GM15510 (cell line): Measurements from ENCODE around the gene CFAP92.

Source experiments
- POLR2A ChIP-seq: IDR thresholded peaks from 3 replicates; pipeline ENCODE4 v1.6.1; 2011; ENCODE audit warnings: borderline replicate concordance; ENCODE audit not compliant: insufficient read length; ENCODE audit errors: extremely low read depth

The CFAP92 gene

GRCh38 chr3:129031476-129032215 is 37.8 kb upstream of the CFAP92 start:
- no peak for TF ChIP-seq POLR2A

GRCh38 chr3:129030611-129031010 is 36.7 kb upstream of the CFAP92 start:
- no peak for TF ChIP-seq POLR2A

GRCh38 chr3:129028866-129029265 is 35.0 kb upstream of the CFAP92 start:
- no peak for TF ChIP-seq POLR2A

GRCh38 chr3:129027544-129027880 is 33.6 kb upstream of the CFAP92 start:
- TF ChIP-seq POLR2A, result no peak

GRCh38 chr3:129026728-129027543 is 33.1 kb upstream of the CFAP92 start:
- TF ChIP-seq POLR2A, result peak; percentile 65

- TF ChIP-seq POLR2A, result no peak
Measured at GRCh38 chr3:129025691-129026435, 32.0 kb upstream of the CFAP92 start.

DNA sequence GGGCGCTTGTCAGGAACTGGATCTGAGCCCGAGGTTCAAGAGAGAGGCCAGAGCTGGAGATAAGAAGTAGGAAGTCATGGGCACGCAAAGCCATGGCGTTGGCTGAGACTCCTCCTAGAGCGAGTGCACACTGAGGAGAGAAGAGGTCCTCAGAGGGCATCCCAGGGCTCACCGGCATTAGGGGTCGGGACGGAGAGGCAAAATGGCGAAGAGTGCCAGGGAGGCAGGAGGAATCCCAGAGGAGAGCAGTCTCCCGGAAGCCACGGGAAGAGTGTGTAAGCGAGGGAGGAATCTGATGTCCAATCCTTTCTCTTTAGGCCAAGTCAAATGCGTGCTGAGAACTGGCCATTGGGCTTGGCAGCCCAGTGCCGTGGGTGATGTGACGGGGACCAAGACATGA is 31.2 kb upstream of the CFAP92 start:
- no peak for TF ChIP-seq POLR2A

DNA sequence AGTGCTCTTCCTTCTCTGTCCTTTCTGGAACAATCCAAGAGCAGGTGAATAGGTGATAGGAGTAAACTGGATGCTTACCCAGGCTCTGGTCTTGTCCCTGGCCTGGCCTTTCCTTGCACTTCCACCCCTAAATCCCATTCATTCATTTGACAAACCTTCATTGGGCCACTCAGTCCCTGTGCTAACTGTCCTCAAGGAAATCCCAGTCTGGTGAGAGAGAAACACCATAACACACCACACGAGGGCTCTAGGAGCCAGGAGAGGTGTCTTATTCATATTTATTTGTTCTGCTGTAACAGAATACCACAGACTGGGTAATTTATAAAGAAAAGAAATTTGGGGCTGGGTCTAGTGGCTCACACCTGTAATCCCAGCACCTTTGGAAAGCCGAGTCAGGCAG is 30.0 kb upstream of the CFAP92 start:
- no peak for TF ChIP-seq POLR2A

- no peak for TF ChIP-seq POLR2A
Measured at GRCh38 chr3:129023008-129023358, 29.1 kb upstream of the CFAP92 start.

DNA sequence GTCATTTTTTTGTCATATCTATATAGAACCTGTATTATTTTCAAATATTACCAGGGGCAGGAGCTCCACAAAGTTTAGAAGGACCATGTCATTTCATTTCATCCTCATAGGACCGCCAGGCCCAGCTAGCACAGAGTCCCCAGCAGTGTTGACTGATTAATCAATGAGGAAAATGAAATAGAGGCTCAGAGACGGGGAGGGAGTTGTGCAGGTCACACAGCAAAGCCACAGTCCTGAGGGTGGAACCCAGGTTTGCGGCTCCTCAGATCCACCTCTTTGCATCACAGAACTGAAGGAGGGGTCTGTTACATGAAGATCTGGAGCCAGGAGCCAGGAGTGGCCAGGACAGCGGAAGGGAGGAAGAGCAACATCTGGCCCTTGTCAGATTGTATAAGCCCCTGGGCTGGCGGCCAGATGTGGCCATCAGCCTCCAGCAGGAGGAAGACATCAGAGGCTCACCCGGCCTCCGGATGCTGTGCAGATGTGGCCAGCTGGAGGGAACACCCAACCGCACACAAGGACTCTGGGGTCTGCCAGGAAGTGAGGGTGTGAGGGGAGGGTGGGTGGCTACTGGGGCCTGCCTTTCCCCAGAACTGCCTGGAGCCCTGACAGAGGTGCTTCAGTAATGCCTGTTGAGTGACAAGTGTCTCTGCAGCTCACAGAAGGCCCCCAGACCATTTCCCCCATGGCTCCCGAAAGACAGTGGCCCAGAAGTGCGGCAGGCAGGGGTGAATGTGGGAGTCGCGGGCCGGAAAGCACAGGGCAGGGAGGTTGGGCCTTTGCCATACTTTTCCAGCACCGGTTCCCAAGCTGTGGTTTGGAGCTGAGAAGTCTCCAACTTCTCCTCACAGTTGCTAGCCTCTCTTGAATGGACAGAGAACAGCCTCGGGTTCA is 28.5 kb upstream of the CFAP92 start:
- no peak for TF ChIP-seq POLR2A

DNA sequence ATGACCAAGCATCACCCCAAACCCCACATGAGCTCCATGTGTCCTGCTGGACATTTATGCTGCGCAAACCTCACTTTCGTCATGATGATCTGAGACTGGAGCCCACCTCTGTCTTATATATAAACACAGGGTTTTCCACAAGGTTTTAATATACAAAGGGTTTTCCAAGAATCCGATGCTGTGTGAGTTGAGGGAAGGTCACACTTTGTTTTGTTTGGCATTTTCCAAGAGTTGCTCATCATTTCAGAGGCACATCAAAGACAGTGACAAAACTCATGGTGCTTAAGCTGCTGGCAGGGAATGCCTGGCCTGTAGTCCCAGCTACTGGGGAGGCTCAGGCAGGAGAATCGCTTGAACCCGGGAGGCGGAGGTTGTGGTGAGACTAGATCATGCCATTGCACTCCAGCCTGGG is 27.3 kb upstream of the CFAP92 start:
- no peak for TF ChIP-seq POLR2A

DNA sequence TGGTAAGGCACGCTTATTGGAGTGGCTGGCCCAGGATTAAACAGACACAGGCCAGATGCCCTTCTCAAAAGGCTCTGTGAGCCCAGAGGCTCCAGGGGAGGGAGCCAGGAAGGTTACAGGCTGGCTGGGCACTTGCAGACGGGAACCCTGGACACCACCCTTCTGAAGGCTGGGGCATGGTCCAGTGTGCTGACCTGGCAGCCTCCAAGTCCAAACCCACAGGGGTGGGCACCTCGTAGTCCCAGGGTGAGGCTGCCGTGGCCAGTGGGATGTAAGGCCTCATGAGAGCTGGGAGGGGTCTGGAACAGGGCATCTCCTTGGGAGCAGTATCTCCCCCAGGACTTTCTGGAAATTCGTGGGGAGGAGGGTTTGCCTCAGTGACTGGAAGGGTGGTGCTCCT is 26.8 kb upstream of the CFAP92 start:
- no peak for TF ChIP-seq POLR2A

DNA sequence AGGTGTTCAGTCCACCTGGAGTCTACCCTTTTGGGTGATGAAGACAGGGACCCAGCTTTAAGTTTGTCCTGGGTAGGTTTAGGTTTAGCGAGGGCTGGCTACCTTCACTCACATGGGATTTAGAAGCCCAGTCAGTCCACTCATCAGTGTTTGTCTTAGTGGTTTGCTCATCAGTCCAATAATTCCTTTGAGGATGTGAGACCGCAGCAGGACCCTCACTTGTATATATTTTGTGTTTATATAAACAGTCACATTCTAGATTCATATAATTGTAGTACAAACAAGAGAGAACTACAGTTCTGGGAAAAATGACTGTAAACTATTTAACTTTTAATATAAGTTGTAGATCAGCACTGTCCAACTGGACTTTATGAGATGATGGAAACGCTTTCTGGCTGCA is 25.4 kb upstream of the CFAP92 start:
- no peak for TF ChIP-seq POLR2A

- no peak for TF ChIP-seq POLR2A
Measured at GRCh38 chr3:129018751-129019150, 24.9 kb upstream of the CFAP92 start.
